Fibroblast of lung (primary cell): ENCODE data around the gene WDR41. TPM values are rescaled to one million over a fixed set of nuclear protein-coding genes. Genes with fewer than 3 reads are reported as not detected.

Experiments
- DNase-seq, 2 donors: peaks; one replicate each; pipeline versions ENCODE4 v3.0.0 to v3.0.0-alpha.2; 2010; ENCODE audit warnings: low read depth in 2 of 2
- H2AFZ ChIP-seq: 2 replicates; pipeline ENCODE4 v1.5.1; 2012; ENCODE audit warnings: low read length, control low read depth, inconsistent platforms
- H3K27ac ChIP-seq: 2 replicates; pipeline ENCODE4 v1.5.1; 2011; ENCODE audit warnings: low read length, control low read depth; ENCODE audit not compliant: insufficient read depth
- H3K27me3 ChIP-seq: 2 replicates; pipeline ENCODE4 v1.5.1; 2011; ENCODE audit warnings: mild to moderate bottlenecking, low read length; ENCODE audit not compliant: control insufficient read depth, insufficient read depth
- H3K36me3 ChIP-seq: 2 replicates; pipeline ENCODE4 v1.5.1; 2011; ENCODE audit warnings: low read length; ENCODE audit not compliant: control insufficient read depth, insufficient read depth
- H3K4me1 ChIP-seq: 2 replicates; pipeline ENCODE4 v1.5.1; 2011; ENCODE audit warnings: low read length; ENCODE audit not compliant: control insufficient read depth, insufficient read depth; ENCODE audit errors: extremely low read depth
- H3K4me2 ChIP-seq: 2 replicates; pipeline ENCODE4 v1.5.1; 2011; ENCODE audit warnings: low read length, control low read depth; ENCODE audit not compliant: insufficient read depth; ENCODE audit errors: extremely low read depth
- H3K4me3 ChIP-seq, 4 experiments: fragments of 200-600 bp in 1 of 4; sonication (generic) in 1 of 4; replicated peaks in 1 of 4; 2 replicates each; pipeline ENCODE4 v1.5.1; 2011 to 2016; ENCODE audit warnings: low read length in 4 of 4, low read depth in 3 of 4, mild to moderate bottlenecking in 3 of 4, control low read depth in 2 of 4, inconsistent platforms in 1 of 4, mixed read lengths in 1 of 4; ENCODE audit not compliant: insufficient read depth in 1 of 4; ENCODE audit errors: control extremely low read depth in 1 of 4
- H3K79me2 ChIP-seq: 2 replicates; pipeline ENCODE4 v1.5.1; 2012; ENCODE audit warnings: mild to moderate bottlenecking, low read length, inconsistent platforms; ENCODE audit not compliant: control insufficient read depth, insufficient read depth
- H3K9ac ChIP-seq: 2 replicates; pipeline ENCODE4 v1.5.1; 2011; ENCODE audit warnings: mild to moderate bottlenecking, low read length, control low read depth; ENCODE audit not compliant: insufficient read depth
- H3K9me3 ChIP-seq: 2 replicates; pipeline ENCODE4 v1.5.1; 2012; ENCODE audit warnings: low read depth, low read length; ENCODE audit not compliant: control insufficient read depth, insufficient read depth
- H4K20me1 ChIP-seq: 2 replicates; pipeline ENCODE4 v1.5.1; 2011; ENCODE audit warnings: low read length; ENCODE audit not compliant: control insufficient read depth, insufficient read depth; ENCODE audit errors: extremely low read depth
- CTCF ChIP-seq, 2 donors: IDR thresholded peaks in 1 of 2; conservative IDR thresholded peaks in 1 of 2; 1 replicate in 1 of 2; 2 replicates in 1 of 2; pipeline ENCODE4 v1.5.1; 2011 to 2012; ENCODE audit warnings: low read length in 2 of 2, control low read depth in 1 of 2, inconsistent platforms in 1 of 2, low read depth in 1 of 2, mild to moderate bottlenecking in 1 of 2
- EZH2 ChIP-seq: IDR thresholded peaks from 2 replicates; pipeline ENCODE4 v1.5.1; 2012; ENCODE audit warnings: low read length, control low read depth, mild to moderate bottlenecking; ENCODE audit errors: missing control alignments
- polyA plus RNA-seq, 2 donors: library from polyadenylated mRNA; depleted of rRNA in 1 of 2; stranded (reverse) in 1 of 2; unstranded in 1 of 2; fragments of >200 nt; gene quantifications; 2 replicates each; pipeline ENCODE4 v1.2.1, GENCODE V29; 2011 to 2012; ENCODE audit warnings: missing spikeins in 1 of 2
- total RNA-seq: library from RNA; depleted of rRNA; stranded (reverse); fragments of >200 nt; gene quantifications from 2 replicates; pipeline ENCODE4 v1.2.1, GENCODE V29; 2014

The WDR41 gene
- total and polyA plus RNA-seq, 2 donors (not counting 1 experiment from before 2014, with no cell fraction given), result 116 to 161 TPM

GRCh38 chr5:77427998-77428397 is 64.1 kb downstream of the WDR41 start:
- no peaks in the 10 kb centered on the region for H3K9me3 ChIP-seq
- H3K4me2 ChIP-seq, result peak overlapping the region; percentile 55
- H3K36me3 ChIP-seq, result no peaks in the 10 kb centered on the region
- no peak for DNase-seq
- H3K27ac ChIP-seq, result peak overlapping the region; percentile 3
- H2AFZ ChIP-seq, result no peak overlapping the region
- no peak overlapping the region for H3K9ac ChIP-seq
- no peak overlapping the region for H3K4me3 ChIP-seq
- no peaks in the 10 kb centered on the region for H3K79me2 ChIP-seq
- no peak for TF ChIP-seq EZH2
- no peak for TF ChIP-seq CTCF (conservative IDR thresholded peaks at IDR 0.05 in 1 of 2, IDR thresholded peaks at IDR 0.05 in 1 of 2; ENCODE audit: low read depth in 1 of 2, low read length in 2 of 2)
- H3K4me1 ChIP-seq, result peaks cover 19% of the 10 kb centered on the region
- no peaks in the 10 kb centered on the region for H4K20me1 ChIP-seq
- H3K27me3 ChIP-seq, result no peaks in the 10 kb centered on the region

- H3K27me3 ChIP-seq, result no peaks in the 10 kb centered on the region
- no peaks in the 10 kb centered on the region for H3K9me3 ChIP-seq
- peak; percentile 35 to 53 for DNase-seq
- no peak overlapping the region for H3K4me2 ChIP-seq
- no peaks in the 10 kb centered on the region for H3K79me2 ChIP-seq
- H4K20me1 ChIP-seq, result no peaks in the 10 kb centered on the region
- H3K4me3 ChIP-seq, result no peak overlapping the region
- peaks cover 19% of the 10 kb centered on the region for H3K4me1 ChIP-seq
- H3K27ac ChIP-seq, result no peak overlapping the region
- no peak overlapping the region for H3K9ac ChIP-seq
- no peak for TF ChIP-seq EZH2
- no peak for TF ChIP-seq CTCF (conservative IDR thresholded peaks at IDR 0.05 in 1 of 2, IDR thresholded peaks at IDR 0.05 in 1 of 2; ENCODE audit: low read depth in 1 of 2, low read length in 2 of 2)
- no peaks in the 10 kb centered on the region for H3K36me3 ChIP-seq
- H2AFZ ChIP-seq, result no peak overlapping the region
Observed at GRCh38 chr5:77426670-77427069, 65.4 kb downstream of the WDR41 start.

GRCh38 chr5:77425998-77426659 is 66.0 kb downstream of the WDR41 start:
- peak in 1 of 2 donors; percentile 11 for DNase-seq
- H3K9ac ChIP-seq, result no peak overlapping the region
- H3K9me3 ChIP-seq, result no peaks in the 10 kb centered on the region
- H3K27me3 ChIP-seq, result no peaks in the 10 kb centered on the region
- no peak for TF ChIP-seq CTCF (conservative IDR thresholded peaks at IDR 0.05 in 1 of 2, IDR thresholded peaks at IDR 0.05 in 1 of 2; ENCODE audit: low read depth in 1 of 2, low read length in 2 of 2)
- H3K79me2 ChIP-seq, result no peaks in the 10 kb centered on the region
- H4K20me1 ChIP-seq, result no peaks in the 10 kb centered on the region
- no peak overlapping the region for H3K27ac ChIP-seq
- H3K4me2 ChIP-seq, result no peak overlapping the region
- no peak overlapping the region for H3K4me3 ChIP-seq
- peaks cover 19% of the 10 kb centered on the region for H3K4me1 ChIP-seq
- no peak overlapping the region for H2AFZ ChIP-seq
- H3K36me3 ChIP-seq, result no peaks in the 10 kb centered on the region
